LNCaP clone FGC (cell line): ENCODE measurements around the gene OR6M1.

ENCODE experiments used
- DNase-seq: peaks from one replicate; pipeline ENCODE4 v3.0.0-alpha.2; 2011; ENCODE audit warnings: low read depth
- H3K4me3 ChIP-seq: 2 replicates; pipeline ENCODE4 v1.5.1; 2011; ENCODE audit warnings: mild to moderate bottlenecking, low read depth, low read length, control low read depth
- TF ChIP-seq, protein P1 (sequence below): IDR thresholded peaks from 2 replicates; pipeline ENCODE4 v1.5.1; 2012; ENCODE audit warnings: mild to moderate bottlenecking; ENCODE audit not compliant: control insufficient read depth, insufficient read depth; ENCODE audit errors: extremely low read depth

OR6M1 gene

DNA sequence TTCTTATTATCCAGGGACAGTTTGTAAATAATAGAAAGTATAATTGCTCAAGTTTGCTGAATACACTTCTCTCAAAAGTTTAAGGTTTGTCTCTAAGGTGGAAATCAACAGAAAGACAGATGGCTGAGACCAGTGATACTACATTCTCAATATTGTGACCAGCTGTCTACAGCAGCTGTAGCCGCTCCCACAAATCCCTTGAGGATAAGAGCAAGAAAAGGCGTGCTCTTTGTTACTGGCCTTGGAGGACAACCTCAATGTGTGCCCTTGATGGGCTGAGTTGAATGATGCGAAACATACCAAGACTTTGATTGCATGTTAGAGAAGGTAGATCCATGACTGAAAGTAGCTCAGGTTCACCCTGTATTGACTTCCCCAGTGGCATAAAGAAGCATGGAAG, 6.1 kb downstream of the OR6M1 start:
- DNase-seq = no peak
- TF ChIP-seq, protein P1, sequence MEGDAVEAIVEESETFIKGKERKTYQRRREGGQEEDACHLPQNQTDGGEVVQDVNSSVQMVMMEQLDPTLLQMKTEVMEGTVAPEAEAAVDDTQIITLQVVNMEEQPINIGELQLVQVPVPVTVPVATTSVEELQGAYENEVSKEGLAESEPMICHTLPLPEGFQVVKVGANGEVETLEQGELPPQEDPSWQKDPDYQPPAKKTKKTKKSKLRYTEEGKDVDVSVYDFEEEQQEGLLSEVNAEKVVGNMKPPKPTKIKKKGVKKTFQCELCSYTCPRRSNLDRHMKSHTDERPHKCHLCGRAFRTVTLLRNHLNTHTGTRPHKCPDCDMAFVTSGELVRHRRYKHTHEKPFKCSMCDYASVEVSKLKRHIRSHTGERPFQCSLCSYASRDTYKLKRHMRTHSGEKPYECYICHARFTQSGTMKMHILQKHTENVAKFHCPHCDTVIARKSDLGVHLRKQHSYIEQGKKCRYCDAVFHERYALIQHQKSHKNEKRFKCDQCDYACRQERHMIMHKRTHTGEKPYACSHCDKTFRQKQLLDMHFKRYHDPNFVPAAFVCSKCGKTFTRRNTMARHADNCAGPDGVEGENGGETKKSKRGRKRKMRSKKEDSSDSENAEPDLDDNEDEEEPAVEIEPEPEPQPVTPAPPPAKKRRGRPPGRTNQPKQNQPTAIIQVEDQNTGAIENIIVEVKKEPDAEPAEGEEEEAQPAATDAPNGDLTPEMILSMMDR = no peak
- no peak overlapping the region for H3K4me3 ChIP-seq

DNA sequence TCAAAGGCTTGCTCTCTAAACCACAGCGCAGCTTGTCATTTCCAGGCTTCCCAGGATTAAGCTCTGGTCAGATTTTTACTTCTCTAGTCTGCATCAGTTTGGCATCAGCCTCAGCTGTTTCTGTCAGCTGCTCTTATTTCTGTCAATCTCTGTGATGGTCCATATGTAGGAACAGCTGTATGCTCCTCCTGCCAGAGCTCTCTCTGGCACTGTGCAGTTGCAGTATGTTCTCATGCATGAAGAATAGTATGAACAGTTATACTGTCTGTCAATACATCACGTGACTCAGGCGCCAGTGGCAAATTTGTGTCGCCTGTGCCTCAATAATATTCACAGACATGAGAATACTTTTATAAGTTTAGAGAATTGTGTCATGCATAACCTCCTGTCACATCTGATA, 6.7 kb downstream of the OR6M1 start:
- TF ChIP-seq, protein P1 = no peak
- DNase-seq = no peak
- no peak overlapping the region for H3K4me3 ChIP-seq

DNA sequence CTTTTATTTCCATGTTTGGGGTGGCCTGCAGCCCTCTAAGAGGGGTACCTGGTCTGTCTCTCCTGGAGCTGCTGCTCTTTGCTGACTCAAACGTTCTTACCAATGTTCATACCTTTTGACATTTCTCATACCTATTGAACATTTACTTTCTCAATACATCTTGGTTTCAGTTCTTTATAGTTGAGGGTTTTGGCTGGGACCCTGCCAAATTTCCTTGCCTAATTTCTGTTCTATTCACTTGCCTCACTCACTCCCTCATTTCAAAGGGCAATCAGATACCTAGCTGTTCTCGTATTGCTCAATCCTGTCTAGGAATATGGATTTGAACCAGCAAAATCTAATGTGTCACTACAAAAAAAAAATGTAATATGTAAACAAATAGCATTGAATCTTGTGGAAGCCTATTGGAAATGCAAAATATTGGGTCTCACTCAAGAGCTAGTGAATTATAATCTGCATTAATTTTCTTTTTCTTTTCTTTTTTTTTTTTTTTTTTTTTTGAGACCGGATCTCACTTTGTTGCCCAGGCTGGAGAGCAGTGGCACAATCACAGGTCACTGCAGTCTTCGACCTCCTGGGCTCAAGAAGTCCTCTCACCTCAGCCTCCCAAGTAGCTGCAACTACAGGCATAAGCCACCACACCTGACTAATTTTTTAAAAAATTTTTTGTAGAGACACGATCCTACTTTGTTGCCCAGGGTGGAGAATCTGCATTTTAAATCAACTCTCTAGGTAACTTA, 7.5 kb downstream of the OR6M1 start:
- H3K4me3 ChIP-seq = no peak overlapping the region
- no peak for DNase-seq
- TF ChIP-seq, protein P1 = no peak

DNA sequence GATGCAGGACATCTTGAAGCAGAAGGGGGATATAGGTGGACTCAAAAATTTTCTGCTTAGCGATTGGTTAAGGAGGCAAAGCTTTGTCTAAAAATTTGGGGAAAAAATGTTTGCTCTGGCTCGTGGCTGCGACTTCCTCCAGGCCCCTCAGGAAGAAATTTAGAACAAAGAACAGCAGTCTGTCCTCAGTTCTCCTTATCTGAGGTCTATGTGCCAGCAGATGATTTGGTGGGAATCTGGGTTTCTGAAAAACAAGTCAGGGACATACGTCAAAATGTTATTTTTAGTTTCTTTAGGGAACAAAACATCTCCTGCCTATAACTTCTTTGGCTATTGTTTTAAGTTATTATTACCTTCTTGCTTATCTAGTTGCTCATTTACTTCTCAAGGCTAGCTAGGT, 8.1 kb downstream of the OR6M1 start:
- TF ChIP-seq, protein P1 = no peak
- DNase-seq = no peak
- H3K4me3 ChIP-seq = no peak overlapping the region

DNA sequence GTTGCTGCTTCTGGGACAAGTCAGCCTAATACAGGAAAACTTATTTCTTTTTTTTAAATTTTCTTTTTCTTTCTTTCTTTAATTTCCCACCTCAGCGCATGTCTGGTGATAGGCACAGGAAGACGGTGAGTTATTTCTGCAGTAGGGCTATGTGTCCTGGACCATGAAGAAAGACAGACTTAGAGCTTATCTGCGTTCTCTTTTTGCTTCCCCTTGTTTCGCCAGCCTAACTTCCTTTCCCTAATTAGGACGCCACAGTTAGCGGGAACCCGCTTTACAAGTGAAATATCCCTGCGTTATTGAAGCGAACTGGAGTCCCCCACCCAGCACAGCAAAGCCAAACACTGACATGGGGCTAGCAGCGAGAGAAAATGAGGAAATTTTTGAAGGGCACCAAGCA, 8.6 kb downstream of the OR6M1 start:
- H3K4me3 ChIP-seq = no peak overlapping the region
- no peak for DNase-seq
- TF ChIP-seq, protein P1 = no peak

DNA sequence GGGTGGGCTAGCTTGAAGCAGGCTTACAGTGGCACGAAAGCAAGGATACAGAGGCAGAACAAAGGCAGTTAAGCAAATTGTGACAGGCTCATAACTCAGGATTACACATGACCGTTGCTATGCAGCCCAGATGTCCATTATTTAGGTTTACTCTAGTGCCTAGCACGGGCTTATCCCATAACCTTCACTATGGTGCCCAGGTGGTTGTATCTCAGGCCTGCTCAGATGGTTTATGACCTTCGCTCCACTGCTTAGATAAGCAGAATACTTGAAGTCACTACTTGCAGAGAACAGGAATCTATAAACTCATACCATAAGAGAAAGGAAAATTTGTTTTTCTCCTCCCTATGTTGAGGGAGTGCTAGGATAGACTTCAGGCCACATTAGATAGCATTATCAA, 9.0 kb downstream of the OR6M1 start:
- no peak overlapping the region for H3K4me3 ChIP-seq
- DNase-seq = no peak
- TF ChIP-seq, protein P1 = no peak

DNA sequence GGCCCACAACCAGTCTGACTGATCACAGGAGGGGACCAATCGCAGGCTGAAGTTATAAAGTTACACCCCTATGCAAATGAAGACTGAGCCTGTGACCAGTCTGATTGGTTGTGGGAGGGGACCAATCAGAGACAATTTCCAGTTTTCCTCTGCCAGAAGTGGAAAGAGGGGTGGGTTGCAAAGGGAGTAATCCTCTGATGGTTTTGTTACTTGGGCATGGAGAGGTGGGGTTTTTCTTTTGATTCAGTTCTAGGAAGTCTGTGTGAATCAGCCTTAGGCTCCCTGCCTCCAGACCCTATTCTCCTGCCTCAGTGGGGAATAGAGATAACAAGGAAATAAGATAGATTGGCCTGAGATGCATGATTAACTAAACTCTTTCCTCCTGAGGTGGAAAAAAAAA, 9.9 kb downstream of the OR6M1 start:
- H3K4me3 ChIP-seq = no peak overlapping the region
- TF ChIP-seq, protein P1 = no peak
- DNase-seq = no peak
